Measurements from ENCODE around the gene TXNRD3. TPM values are rescaled to one million over a fixed set of nuclear protein-coding genes. Genes with fewer than 3 reads are reported as not detected.

The TXNRD3 gene
- total RNA-seq (8.1 and 11.7 TPM in 2 replicates), polyA plus RNA-seq (8.7 and 15.7 TPM in 2 replicates)

DNA sequence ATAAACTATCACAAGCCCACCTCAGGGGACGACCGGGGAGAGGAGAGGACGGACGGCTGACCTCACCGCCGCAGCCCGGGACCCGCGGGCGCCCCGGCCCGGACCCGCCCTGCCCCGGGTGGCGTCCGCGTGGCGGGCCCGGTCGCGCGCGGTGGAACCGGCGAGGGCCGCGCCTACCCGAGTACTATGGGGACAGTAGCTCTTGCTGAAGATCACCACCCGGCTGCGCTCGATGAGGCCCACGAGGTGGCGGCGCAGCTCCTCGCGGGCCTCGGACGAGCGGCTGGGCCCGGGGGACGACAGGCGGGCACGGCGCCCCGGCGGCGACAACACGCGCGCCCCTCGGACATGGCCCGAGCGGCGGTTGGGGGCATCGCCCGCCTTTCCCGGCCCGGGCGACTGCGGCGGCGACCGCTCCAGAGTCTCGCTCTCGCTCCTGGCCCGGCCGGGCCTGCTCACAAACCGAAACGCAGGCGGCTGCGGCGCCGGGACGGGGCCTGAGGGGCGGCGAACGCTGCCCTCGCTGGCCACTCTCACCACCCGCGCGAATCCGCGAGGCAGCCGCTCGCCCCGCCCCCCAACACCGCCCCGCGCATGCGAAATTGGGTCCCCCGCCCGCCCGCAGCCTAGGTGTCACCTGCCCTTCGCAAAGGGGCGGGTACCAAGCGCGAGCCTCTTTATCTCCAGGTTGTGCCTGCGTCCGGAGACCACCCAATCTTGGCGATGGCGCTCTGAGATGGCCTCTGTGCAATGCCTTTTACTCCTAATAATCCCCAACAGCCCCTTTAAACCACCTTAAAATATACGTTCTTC, at the start of gene TXNRD3:
Gene TXNRD3 (minus strand): TSS at position 554 of the 813 bp plus-strand sequence.
- DNase-seq (ENCODE audit: low read depth in 1 of 2, low spot score in 1 of 2), result peak; percentile 78 to 85
- Histone ChIP-seq H3K9me3 (ENCODE audit: low read depth) (no peaks in the 10 kb centered on the region), H3K4me1 (ENCODE audit: low read depth) (peaks cover 5% of the 10 kb centered on the region), H3K4me3 (peak within 1 kb of the TSS; percentile 52), H3K27ac (peak within 1 kb of the TSS; percentile 66), H3K36me3 (no peaks in the 10 kb centered on the region), H3K27me3 (peaks cover 19% of the 10 kb centered on the region)
- TF ChIP-seq, protein P1, sequence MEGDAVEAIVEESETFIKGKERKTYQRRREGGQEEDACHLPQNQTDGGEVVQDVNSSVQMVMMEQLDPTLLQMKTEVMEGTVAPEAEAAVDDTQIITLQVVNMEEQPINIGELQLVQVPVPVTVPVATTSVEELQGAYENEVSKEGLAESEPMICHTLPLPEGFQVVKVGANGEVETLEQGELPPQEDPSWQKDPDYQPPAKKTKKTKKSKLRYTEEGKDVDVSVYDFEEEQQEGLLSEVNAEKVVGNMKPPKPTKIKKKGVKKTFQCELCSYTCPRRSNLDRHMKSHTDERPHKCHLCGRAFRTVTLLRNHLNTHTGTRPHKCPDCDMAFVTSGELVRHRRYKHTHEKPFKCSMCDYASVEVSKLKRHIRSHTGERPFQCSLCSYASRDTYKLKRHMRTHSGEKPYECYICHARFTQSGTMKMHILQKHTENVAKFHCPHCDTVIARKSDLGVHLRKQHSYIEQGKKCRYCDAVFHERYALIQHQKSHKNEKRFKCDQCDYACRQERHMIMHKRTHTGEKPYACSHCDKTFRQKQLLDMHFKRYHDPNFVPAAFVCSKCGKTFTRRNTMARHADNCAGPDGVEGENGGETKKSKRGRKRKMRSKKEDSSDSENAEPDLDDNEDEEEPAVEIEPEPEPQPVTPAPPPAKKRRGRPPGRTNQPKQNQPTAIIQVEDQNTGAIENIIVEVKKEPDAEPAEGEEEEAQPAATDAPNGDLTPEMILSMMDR (IDR thresholded peaks at IDR 0.05; ENCODE audit: low read depth, low read length), result no peak

DNA sequence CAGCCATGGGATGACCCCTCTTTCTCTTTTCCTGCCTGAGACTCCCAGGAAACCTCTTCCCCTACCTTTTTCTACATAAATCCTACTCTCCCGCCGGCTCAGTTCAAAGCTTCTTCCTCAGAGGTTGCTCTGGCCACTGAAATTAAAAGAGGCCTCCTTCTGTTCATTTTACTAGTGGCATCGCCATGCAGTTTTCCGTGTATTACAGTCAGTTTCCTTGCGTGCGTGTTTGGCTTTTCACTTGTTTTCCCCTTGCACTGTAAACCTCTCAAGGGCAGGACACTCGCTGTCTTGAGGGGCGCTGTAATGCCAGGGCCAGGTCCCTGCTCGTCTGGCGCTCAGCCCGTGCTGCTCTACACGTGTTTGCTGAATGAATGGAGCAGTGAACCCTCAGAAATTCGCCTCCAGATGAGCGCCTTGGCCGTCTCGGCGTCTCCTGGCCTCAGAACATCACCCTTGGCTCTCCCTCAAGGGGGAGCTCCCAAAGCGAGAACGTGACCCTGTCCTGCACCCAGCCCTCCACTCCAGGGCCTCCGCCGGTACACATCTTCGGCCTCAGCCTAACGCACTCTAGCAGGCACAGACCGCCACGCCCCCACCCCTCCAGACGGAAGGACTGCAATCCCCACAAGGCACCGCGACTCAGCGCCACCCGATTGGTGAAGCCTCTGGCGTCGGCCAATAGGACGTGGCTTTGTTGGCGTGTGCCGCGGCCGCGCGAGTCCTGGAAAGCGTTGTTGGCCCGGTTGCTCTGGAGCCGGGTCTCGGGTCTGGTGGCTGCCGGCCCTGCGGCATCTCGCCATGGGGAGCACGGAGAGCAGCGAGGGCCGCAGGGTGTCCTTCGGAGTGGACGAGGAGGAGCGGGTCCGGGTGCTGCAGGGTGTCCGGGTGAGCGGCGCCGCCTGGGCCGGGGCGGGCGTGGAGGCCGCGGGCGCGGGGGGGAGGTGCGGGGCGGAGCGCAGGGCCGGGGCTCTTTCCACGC, 48.9 kb upstream of the TXNRD3 start, which contains the start of gene CHCHD6:
Gene CHCHD6 (plus strand): TSS at position 729 of the 982 bp plus-strand sequence. CDS start 73 bp downstream, at position 802.
- TF ChIP-seq, protein P1 (IDR thresholded peaks at IDR 0.05; ENCODE audit: low read depth, low read length), result peak; percentile 27
- Histone ChIP-seq H3K36me3 (no peaks in the 10 kb centered on the region), H3K4me1 (ENCODE audit: low read depth) (peaks cover 2% of the 10 kb centered on the region), H3K9me3 (ENCODE audit: low read depth) (no peaks in the 10 kb centered on the region), H3K27me3 (no peaks in the 10 kb centered on the region), H3K27ac (no peak within 1 kb of the TSS), H3K4me3 (peak within 1 kb of the TSS; percentile 80)
- DNase-seq (ENCODE audit: low read depth in 1 of 2, low spot score in 1 of 2), result peak; percentile 97 to 99

DNA sequence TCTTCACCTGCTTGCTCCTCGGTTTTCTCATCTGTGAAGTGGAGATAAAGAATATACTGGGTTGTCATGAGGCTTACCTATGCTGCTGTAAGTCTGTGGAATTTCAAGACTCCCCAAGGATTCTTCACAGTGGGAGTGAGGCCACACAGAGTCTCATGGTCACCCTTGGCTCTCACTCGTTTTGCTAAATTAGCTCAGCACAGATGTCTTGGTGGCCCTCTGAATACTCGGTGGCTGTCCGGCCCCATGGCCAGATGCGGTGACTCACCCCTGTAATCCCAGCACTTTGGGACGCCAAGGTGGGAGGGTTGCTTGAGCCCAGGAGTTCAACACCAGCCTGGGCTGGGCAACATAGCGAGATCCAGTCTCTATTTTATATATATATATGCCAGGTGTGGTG, 44.1 kb upstream of the TXNRD3 start:
- Histone ChIP-seq H3K4me1 (ENCODE audit: low read depth) (peaks cover 2% of the 10 kb centered on the region), H3K27ac (no peak overlapping the region), H3K9me3 (ENCODE audit: low read depth) (no peaks in the 10 kb centered on the region), H3K36me3 (no peaks in the 10 kb centered on the region), H3K27me3 (no peaks in the 10 kb centered on the region), H3K4me3 (no peak overlapping the region)
- TF ChIP-seq, protein P1 (IDR thresholded peaks at IDR 0.05; ENCODE audit: low read depth, low read length), result no peak
- DNase-seq (ENCODE audit: low read depth in 1 of 2, low spot score in 1 of 2), result no peak

DNA sequence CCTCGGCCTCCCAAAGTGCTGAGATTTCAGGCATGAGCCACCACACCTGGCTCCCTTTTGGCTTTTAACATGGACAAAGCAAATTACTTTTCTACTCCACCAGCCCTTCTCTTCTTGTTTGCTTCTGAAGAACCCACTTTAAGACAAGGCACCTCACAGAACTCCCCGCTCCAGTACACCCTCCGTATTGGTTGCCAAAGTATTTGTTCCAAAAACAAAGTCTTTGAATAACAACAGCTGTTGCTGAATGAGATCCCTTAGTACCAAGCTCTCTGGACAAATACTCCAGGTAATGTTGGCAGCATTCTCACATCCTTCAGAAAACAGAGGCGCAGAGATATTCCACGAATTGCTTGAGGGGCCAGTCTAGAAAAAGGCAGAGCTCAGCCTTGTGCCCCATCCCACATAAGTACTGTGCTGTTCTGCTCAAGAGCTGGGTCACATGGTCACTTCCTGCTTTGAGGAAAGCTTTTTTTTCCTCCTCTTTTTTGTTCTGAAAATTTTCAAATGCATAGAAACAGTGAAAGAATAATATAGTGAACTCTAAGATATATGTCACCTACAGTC, 41.9 kb upstream of the TXNRD3 start:
- DNase-seq (ENCODE audit: low read depth in 1 of 2, low spot score in 1 of 2), result no peak
- Histone ChIP-seq H3K4me1 (ENCODE audit: low read depth) (no peaks in the 10 kb centered on the region), H3K4me3 (no peak overlapping the region), H3K27ac (no peak overlapping the region), H3K27me3 (no peaks in the 10 kb centered on the region), H3K36me3 (no peaks in the 10 kb centered on the region), H3K9me3 (ENCODE audit: low read depth) (no peaks in the 10 kb centered on the region)
- TF ChIP-seq, protein P1 (IDR thresholded peaks at IDR 0.05; ENCODE audit: low read depth, low read length), result no peak

DNA sequence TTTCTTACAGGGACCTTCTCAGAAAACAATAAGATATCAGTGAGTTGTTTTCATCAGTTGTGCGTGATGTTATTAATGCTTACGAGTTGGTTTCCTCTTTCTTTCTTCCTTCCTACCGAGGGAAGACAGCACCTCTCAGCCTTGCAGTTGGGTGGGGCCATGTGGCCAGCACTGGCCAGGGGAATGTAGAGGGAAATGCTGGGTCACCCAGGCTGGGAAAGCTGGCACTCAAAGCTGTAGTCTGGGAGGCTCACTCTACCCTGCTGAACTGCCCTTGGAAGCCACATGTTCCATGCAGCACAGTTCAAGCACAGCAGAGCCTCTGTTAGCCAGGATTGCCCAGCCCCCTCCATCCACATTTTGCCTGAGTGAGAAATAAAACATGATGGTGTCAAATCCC, 39.0 kb upstream of the TXNRD3 start:
- Histone ChIP-seq H3K27me3 (no peaks in the 10 kb centered on the region), H3K27ac (no peak overlapping the region), H3K4me3 (no peak overlapping the region), H3K36me3 (no peaks in the 10 kb centered on the region), H3K9me3 (ENCODE audit: low read depth) (no peaks in the 10 kb centered on the region), H3K4me1 (ENCODE audit: low read depth) (no peaks in the 10 kb centered on the region)
- TF ChIP-seq, protein P1 (IDR thresholded peaks at IDR 0.05; ENCODE audit: low read depth, low read length), result no peak
- DNase-seq (ENCODE audit: low read depth in 1 of 2, low spot score in 1 of 2), result no peak

Measured in cardiac muscle cell (in vitro differentiated cells and primary cell).